ENCODE data around the gene AHR. TPM values are rescaled to one million over a fixed set of nuclear protein-coding genes. Genes with fewer than 3 reads are reported as not detected.

The AHR gene
- total RNA-seq, 2 experiments from 2014 or later, result 95.2 to 95.7 TPM

- ChIA-PET POLR2A (no interaction called here), CTCF (no interaction called here)
- TF ChIP-seq CTCF (IDR thresholded peaks at IDR 0.05), result no peak
- no peaks in the 10 kb centered on the region for H3K4me1 Mint-ChIP-seq (ENCODE audit: low read depth)
- no peak overlapping the region for H3K4me3 Mint-ChIP-seq
- ATAC-seq (ENCODE audit: poor library complexity), result no peak
- Histone ChIP-seq H3K4me1 (ENCODE audit: insufficient read depth, low read length) (no peaks in the 10 kb centered on the region), H3K27me3 (ENCODE audit: control insufficient read depth in 1 of 2, insufficient read depth in 2 of 2, low read length in 2 of 2) (no peaks in the 10 kb centered on the region), H3K27ac (ENCODE audit: low read depth in 1 of 2, low read length in 2 of 2) (no peak overlapping the region), H3K4me3 (ENCODE audit: low read length) (no peak overlapping the region), H3K36me3 (ENCODE audit: insufficient read depth, low read length) (peaks cover 56% of the 10 kb centered on the region), H3K9me3 (ENCODE audit: control insufficient read depth in 1 of 2, insufficient read depth in 1 of 2, low read length in 2 of 2) (no peaks in the 10 kb centered on the region)
- no peak for DNase-seq
- H3K36me3 Mint-ChIP-seq (ENCODE audit: low read depth), result peaks cover 76% of the 10 kb centered on the region
- H3K27me3 Mint-ChIP-seq, result no peaks in the 10 kb centered on the region
- no peak overlapping the region for H3K27ac Mint-ChIP-seq
- no peaks in the 10 kb centered on the region for H3K9me3 Mint-ChIP-seq
- intact Hi-C loops (cut with DNase I, micrococcal nuclease), result no loop called here
Measured at GRCh38 chr7:17329440-17329839, 31.0 kb downstream of the AHR start.

- no peak for ATAC-seq (ENCODE audit: poor library complexity)
- Mint-ChIP-seq H3K4me3 (no peak overlapping the region), H3K36me3 (ENCODE audit: low read depth) (peaks cover 81% of the 10 kb centered on the region)
Measured at GRCh38 chr7:17331891-17332501, 33.5 kb downstream of the AHR start.

GRCh38 chr7:17333221-17333620 is 34.8 kb downstream of the AHR start:
- Histone ChIP-seq H3K4me1 (ENCODE audit: insufficient read depth, low read length) (no peaks in the 10 kb centered on the region), H3K36me3 (ENCODE audit: insufficient read depth, low read length) (peaks cover 79% of the 10 kb centered on the region), H3K4me3 (ENCODE audit: low read length) (no peak overlapping the region), H3K27ac (ENCODE audit: low read depth in 1 of 2, low read length in 2 of 2) (no peak overlapping the region), H3K27me3 (ENCODE audit: control insufficient read depth in 1 of 2, insufficient read depth in 2 of 2, low read length in 2 of 2) (no peaks in the 10 kb centered on the region), H3K9me3 (ENCODE audit: control insufficient read depth in 1 of 2, insufficient read depth in 1 of 2, low read length in 2 of 2) (no peaks in the 10 kb centered on the region)
- no peaks in the 10 kb centered on the region for H3K4me1 Mint-ChIP-seq (ENCODE audit: low read depth)
- peaks cover 2% of the 10 kb centered on the region for H3K9me3 Mint-ChIP-seq
- intact Hi-C loops (cut with DNase I, micrococcal nuclease), result no loop called here
- TF ChIP-seq CTCF (IDR thresholded peaks at IDR 0.05), result no peak
- H3K27ac Mint-ChIP-seq, result no peak overlapping the region
- H3K36me3 Mint-ChIP-seq (ENCODE audit: low read depth), result peaks cover 83% of the 10 kb centered on the region
- DNase-seq, result no peak
- H3K27me3 Mint-ChIP-seq, result no peaks in the 10 kb centered on the region
- no peak overlapping the region for H3K4me3 Mint-ChIP-seq
- CTCF ChIA-PET, result no interaction called here
- POLR2A ChIA-PET, result no interaction called here
- ATAC-seq (ENCODE audit: poor library complexity), result no peak

More at GRCh38 chr7:17331891-17332501, 33.5 kb downstream of the AHR start:
- H3K9me3 Mint-ChIP-seq, result no peaks in the 10 kb centered on the region
- Histone ChIP-seq H3K27me3 (ENCODE audit: control insufficient read depth in 1 of 2, insufficient read depth in 2 of 2, low read length in 2 of 2) (no peaks in the 10 kb centered on the region), H3K4me3 (ENCODE audit: low read length) (no peak overlapping the region), H3K9me3 (ENCODE audit: control insufficient read depth in 1 of 2, insufficient read depth in 1 of 2, low read length in 2 of 2) (no peaks in the 10 kb centered on the region), H3K4me1 (ENCODE audit: insufficient read depth, low read length) (no peaks in the 10 kb centered on the region), H3K27ac (ENCODE audit: low read depth in 1 of 2, low read length in 2 of 2) (no peak overlapping the region), H3K36me3 (ENCODE audit: insufficient read depth, low read length) (peaks cover 81% of the 10 kb centered on the region)
- POLR2A ChIA-PET, result no interaction called here
- no peak overlapping the region for H3K27ac Mint-ChIP-seq
- DNase-seq, result no peak
- H3K4me1 Mint-ChIP-seq (ENCODE audit: low read depth), result no peaks in the 10 kb centered on the region
- no peaks in the 10 kb centered on the region for H3K27me3 Mint-ChIP-seq
- intact Hi-C loops (cut with DNase I, micrococcal nuclease), result no loop called here
- no peak for TF ChIP-seq CTCF (IDR thresholded peaks at IDR 0.05)
- CTCF ChIA-PET, result interaction anchor here (1.0 kb wide), 1 partner anchor 17 kb away, joined by 3 read pairs; no protein-coding TSS in a partner anchor

Measured in CD4-positive, alpha-beta T cell (primary cell).